Pancreas (tissue), 10 donors: ENCODE measurements around the gene SIAE. TPM values are rescaled to one million over a fixed set of nuclear protein-coding genes. Genes with fewer than 3 reads are reported as not detected.

Experiments
- ATAC-seq, 4 donors: fragments of 200-7000 bp; cut with Tn5 transposase; one replicate each; pipeline versions ENCODE4 v1.8.0 to v1.9.1; 2020; ENCODE audit warnings: mild to moderate bottlenecking in 4 of 4, moderate library complexity in 4 of 4
- DNase-seq, 6 donors: peaks; one replicate each; pipeline ENCODE4 v3.0.0-alpha.2; 2020
- FAIRE-seq: peaks from 2 replicates; lab custom pipeline; 2012; peaks lifted over from hg19 to GRCh38; lab: Jason Lieb, UNC
- H3K27ac ChIP-seq, 4 donors: fragments of 200-600 bp; sonication (generic); 1 replicate in 3 of 4; 2 replicates in 1 of 4; pipeline versions ENCODE4 v1.5.0 to v1.8.0; 2020
- H3K27me3 ChIP-seq, 4 donors: fragments of 200-600 bp; one replicate each; pipeline ENCODE4 v1.8.0; 2021
- H3K36me3 ChIP-seq, 3 donors: fragments of 200-600 bp; sonication (generic) in 1 of 3; one replicate each; pipeline versions ENCODE4 v1.5.0 to v1.8.0; 2020 to 2021
- H3K4me1 ChIP-seq, 3 donors: fragments of 200-600 bp; one replicate each; pipeline ENCODE4 v1.8.0; 2021
- H3K4me3 ChIP-seq, 4 donors: fragments of 200-600 bp; sonication (generic) in 2 of 4; one replicate each; pipeline versions ENCODE4 v1.5.0 to v1.8.0; 2020 to 2021
- H3K9me3 ChIP-seq, 4 donors: fragments of 200-600 bp; one replicate each; pipeline ENCODE4 v1.8.0; 2021
- WGBS, 2 donors: extraction: QIAGEN DNeasy Blood & Tissue Kit; methylation state at CpG; one replicate each; pipeline ENCODE4 v1.1.7; 2013; 5-methylcytosine and 5-hydroxymethylcytosine counted together
- intact Hi-C, 3 donors: fragments of 100-400 bp; cut with DNase I; formaldehyde crosslinking; loops; one replicate each; pipeline versions ENCODE4 v1.11.1 to v1.14.2; 2022
- polyA plus RNA-seq, 2 donors: library from polyadenylated mRNA; stranded (reverse); fragments of 200-250 nt; gene quantifications; one replicate each; pipeline ENCODE4 v1.2.3, GENCODE V29; 2013
- total RNA-seq, 6 donors: library from RNA; stranded (reverse); fragmentation: NEBNext Ultra II Directional in 4 of 6; extraction: Animal tissue kit (Norgen Biotek cat#: 25700) in 4 of 6; gene quantifications; one replicate each; pipeline versions ENCODE4 v1.2.1 to v1.2.4, GENCODE V29; 2021 to 2023
- TF ChIP-seq, protein P1 (sequence below), 4 donors: fragments of 200-600 bp; sonication (generic) in 3 of 4; IDR thresholded peaks; one replicate each; pipeline versions ENCODE4 v1.5.0 to v1.8.0; 2021; ENCODE audit warnings: antibody characterized with exemption in 4 of 4
- donor health status: healthy with polysubstance abuse.
- donor health status: DM: no; HTN: no; CAD: no; lungs with moderate emphysema.
- donor health status: DM: no; HTN: no; CAD: no.
- donor health status: control.
- donor health status: control.
- donor health status: Bipolar disorder and iron deficiency.
- donor health status: DM: yes; HTN: yes; CAD: no.
- donor health status: DM: no; HTN: no; CAD: no.
- donor health status: DM: no; HTN: no; CAD: no.
- donor health status: DM: yes; HTN: yes; CAD: no.

SIAE gene
- total and polyA plus RNA-seq, 8 donors: 9.6 to 29.8 (median 14.1) TPM

GRCh38 chr11:124678416-124678815, 4.9 kb upstream of the SIAE start:
- H3K27ac ChIP-seq: no peak overlapping the region
- TF ChIP-seq, protein P1, sequence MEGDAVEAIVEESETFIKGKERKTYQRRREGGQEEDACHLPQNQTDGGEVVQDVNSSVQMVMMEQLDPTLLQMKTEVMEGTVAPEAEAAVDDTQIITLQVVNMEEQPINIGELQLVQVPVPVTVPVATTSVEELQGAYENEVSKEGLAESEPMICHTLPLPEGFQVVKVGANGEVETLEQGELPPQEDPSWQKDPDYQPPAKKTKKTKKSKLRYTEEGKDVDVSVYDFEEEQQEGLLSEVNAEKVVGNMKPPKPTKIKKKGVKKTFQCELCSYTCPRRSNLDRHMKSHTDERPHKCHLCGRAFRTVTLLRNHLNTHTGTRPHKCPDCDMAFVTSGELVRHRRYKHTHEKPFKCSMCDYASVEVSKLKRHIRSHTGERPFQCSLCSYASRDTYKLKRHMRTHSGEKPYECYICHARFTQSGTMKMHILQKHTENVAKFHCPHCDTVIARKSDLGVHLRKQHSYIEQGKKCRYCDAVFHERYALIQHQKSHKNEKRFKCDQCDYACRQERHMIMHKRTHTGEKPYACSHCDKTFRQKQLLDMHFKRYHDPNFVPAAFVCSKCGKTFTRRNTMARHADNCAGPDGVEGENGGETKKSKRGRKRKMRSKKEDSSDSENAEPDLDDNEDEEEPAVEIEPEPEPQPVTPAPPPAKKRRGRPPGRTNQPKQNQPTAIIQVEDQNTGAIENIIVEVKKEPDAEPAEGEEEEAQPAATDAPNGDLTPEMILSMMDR (IDR thresholded peaks at IDR 0.05): no peak
- no peaks in the 10 kb centered on the region for H3K4me1 ChIP-seq
- H3K4me3 ChIP-seq: no peak overlapping the region
- intact Hi-C loops: loop anchor here in 1 of 3 donors (10.0 kb wide), 1 partner anchor 66 kb away; no protein-coding TSS in a partner anchor
- ATAC-seq: no peak
- H3K27me3 ChIP-seq: no peaks in the 10 kb centered on the region
- no peaks in the 10 kb centered on the region for H3K36me3 ChIP-seq
- H3K9me3 ChIP-seq: no peaks in the 10 kb centered on the region
- WGBS, 2 donors: 71% methylated on average over 5 of the region's 5 CpGs
- FAIRE-seq: no peak
- no peak for DNase-seq

- ATAC-seq (peak in 1 of 4 donors; percentile 21), DNase-seq (no peak), FAIRE-seq (no peak)
- no peaks in the 10 kb centered on the region for H3K27me3 ChIP-seq
- TF ChIP-seq, protein P1 (IDR thresholded peaks at IDR 0.05): no peak
- H3K27ac ChIP-seq: peak overlapping the region in 2 of 4 donors; percentile 24 to 38
- WGBS, 2 donors: 6% methylated on average over 2 of the region's 2 CpGs
- no peaks in the 10 kb centered on the region for H3K36me3 ChIP-seq
- peaks cover 0 to 9% (median 7%) of the 10 kb centered on the region in 3 donors for H3K4me1 ChIP-seq
- H3K4me3 ChIP-seq: no peak overlapping the region
- intact Hi-C loops: loop anchor here in 1 of 3 donors (10.0 kb wide), 1 partner anchor 68 kb away; no protein-coding TSS in a partner anchor
- H3K9me3 ChIP-seq: no peaks in the 10 kb centered on the region
Measured at GRCh38 chr11:124676386-124676785, 2.8 kb upstream of the SIAE start.

- TF ChIP-seq, protein P1 (IDR thresholded peaks at IDR 0.05): no peak
- no peaks in the 10 kb centered on the region for H3K9me3 ChIP-seq
- intact Hi-C loops: loop anchor here in 1 of 3 donors (10.0 kb wide), 1 partner anchor 70 kb away; no protein-coding TSS in a partner anchor
- WGBS, 2 donors: 84 to 86% methylated on average over 5 of the region's 5 CpGs
- peak overlapping the region in 2 of 4 donors; percentile 61 to 69 for H3K4me3 ChIP-seq
- no peak for ATAC-seq
- no peaks in the 10 kb centered on the region for H3K36me3 ChIP-seq
- no peak for FAIRE-seq
- no peak for DNase-seq
- H3K27me3 ChIP-seq: no peaks in the 10 kb centered on the region
- H3K4me1 ChIP-seq: peaks cover 0 to 9% (median 7%) of the 10 kb centered on the region in 3 donors
- peak overlapping the region in 1 of 4 donors; percentile 69 for H3K27ac ChIP-seq
Measured at GRCh38 chr11:124674571-124674970, 1.0 kb upstream of the SIAE start.

DNA sequence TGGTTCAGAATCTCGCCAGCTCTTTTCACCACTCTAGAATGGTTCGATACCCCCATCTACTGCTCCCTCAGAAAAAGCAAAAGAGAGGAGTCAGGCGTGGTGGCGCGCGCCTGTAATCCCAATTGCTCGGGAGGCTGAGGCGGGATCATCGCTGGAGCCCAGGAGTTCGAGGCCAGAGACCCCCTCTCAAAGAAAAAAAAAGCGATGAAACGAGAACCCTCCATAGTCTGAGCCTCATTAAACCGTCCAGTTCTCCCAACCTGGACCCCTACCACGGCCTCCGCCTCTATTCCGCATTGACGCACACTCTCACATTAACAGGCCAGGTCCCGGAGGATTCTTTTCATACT, 604 bp upstream of the SIAE start:
- Histone ChIP-seq H3K36me3 (no peaks in the 10 kb centered on the region), H3K27me3 (no peaks in the 10 kb centered on the region), H3K4me1 (peaks cover 0 to 9% (median 7%) of the 10 kb centered on the region in 3 donors), H3K4me3 (peak overlapping the region; percentile 21 to 69 (median 60)), H3K9me3 (no peaks in the 10 kb centered on the region), H3K27ac (peak overlapping the region; percentile 41 to 69 (median 55))
- FAIRE-seq (no peak), ATAC-seq (no peak), DNase-seq (no peak)
- TF ChIP-seq, protein P1 (IDR thresholded peaks at IDR 0.05): no peak
- WGBS, 2 donors: 23 to 30% methylated on average over 18 of the region's 18 CpGs
- intact Hi-C loops: loop anchor here in 1 of 3 donors (10.0 kb wide), 1 partner anchor 71 kb away; no protein-coding TSS in a partner anchor

- Histone ChIP-seq H3K27me3 (no peaks in the 10 kb centered on the region), H3K27ac (peak overlapping the region in 3 of 4 donors; percentile 41 to 69 (median 59)), H3K9me3 (no peaks in the 10 kb centered on the region), H3K4me1 (peaks cover 0 to 9% (median 7%) of the 10 kb centered on the region in 3 donors), H3K36me3 (no peaks in the 10 kb centered on the region), H3K4me3 (peak overlapping the region; percentile 21 to 69 (median 60))
- no peak for DNase-seq
- peak in 2 of 4 donors; percentile 1 for ATAC-seq
- intact Hi-C loops: loop anchor here in 1 of 3 donors (10.0 kb wide), 1 partner anchor 72 kb away; no protein-coding TSS in a partner anchor
- FAIRE-seq: no peak
- 58 to 61% methylated on average over 7 of the region's 7 CpGs for WGBS, 2 donors
- TF ChIP-seq, protein P1 (IDR thresholded peaks at IDR 0.05): no peak
Measured at GRCh38 chr11:124672536-124673215, 863 bp downstream of the SIAE start.
